HTERT RPE-1 (cell line): Measurements from ENCODE around the gene CABP4.

Source experiments
- in situ Hi-C: fragments of 300-500 bp; cut with MboI; formaldehyde crosslinking; loops from 4 replicates; pipeline ENCODE4 v1.14.3; 2020; ENCODE audit warnings: low sequenced_read_pairs

The CABP4 gene

DNA sequence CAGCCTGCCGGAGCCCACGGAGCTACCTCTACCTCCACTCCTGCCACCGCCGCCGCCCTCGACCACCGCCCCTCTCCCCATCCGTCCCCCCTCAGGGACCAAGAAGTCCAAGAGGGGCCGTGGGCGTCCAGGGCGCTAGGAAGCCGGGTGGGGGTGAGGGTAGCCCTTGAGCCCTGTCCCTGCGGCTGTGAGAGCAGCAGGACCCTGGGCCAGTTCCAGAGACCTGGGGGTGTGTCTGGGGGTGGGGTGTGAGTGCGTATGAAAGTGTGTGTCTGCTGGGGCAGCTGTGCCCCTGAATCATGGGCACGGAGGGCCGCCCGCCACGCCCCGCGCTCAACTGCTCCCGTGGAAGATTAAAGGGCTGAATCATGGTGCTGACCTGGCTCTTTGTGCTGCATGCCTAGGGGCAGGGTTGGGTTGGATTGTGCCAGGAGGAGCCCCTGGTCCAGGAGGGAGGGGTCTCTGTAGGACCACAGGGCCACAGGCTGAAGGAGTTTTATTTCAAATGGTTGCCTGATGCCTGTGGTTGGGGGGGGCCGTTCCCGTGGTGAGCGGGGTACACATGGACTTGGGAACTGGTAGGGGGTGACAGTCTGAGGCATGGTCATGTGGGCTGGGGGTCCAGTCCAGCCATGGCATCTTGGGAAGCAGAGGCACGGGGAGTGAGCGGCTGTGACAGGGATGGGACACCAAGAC, 20.0 kb upstream of the CABP4 start:
- in situ Hi-C loops: no loop called here

DNA sequence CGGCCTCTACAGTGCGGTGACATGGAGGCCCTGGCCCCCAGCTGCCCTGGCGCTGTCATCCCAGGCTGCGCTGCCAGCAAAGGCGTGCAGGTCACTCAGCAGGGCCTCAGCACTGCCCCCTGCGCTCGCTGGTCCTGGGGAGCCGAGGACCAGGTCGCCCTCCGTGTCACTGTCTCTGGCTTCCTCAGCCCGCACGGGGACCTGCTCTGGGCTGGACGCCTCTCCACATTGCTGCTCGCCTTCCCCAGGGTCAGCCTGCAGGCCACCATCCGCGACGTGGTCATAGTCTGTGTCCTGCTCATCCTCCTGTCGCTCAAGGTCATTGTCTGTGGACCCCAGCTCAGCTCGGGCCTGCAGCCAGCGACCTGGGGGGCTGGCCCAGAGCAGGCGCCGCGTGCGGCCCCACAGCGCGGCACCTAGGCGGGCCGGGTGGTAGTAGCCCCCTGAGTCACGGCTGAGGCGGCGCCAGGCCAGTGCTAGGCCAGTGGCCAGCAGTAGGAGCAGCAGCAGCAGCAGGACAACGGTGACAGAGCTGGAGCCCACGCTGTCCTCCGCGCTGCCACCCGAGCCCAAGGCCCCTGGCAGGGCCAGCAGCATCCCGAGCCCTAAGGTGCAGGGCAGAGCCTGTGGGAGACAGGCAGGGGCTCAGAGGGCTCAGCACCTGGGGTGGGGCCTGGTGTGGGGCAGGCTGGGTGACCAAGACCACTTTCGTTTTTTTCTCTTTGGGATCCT, 19.3 kb upstream of the CABP4 start:
- in situ Hi-C loops: no loop called here

DNA sequence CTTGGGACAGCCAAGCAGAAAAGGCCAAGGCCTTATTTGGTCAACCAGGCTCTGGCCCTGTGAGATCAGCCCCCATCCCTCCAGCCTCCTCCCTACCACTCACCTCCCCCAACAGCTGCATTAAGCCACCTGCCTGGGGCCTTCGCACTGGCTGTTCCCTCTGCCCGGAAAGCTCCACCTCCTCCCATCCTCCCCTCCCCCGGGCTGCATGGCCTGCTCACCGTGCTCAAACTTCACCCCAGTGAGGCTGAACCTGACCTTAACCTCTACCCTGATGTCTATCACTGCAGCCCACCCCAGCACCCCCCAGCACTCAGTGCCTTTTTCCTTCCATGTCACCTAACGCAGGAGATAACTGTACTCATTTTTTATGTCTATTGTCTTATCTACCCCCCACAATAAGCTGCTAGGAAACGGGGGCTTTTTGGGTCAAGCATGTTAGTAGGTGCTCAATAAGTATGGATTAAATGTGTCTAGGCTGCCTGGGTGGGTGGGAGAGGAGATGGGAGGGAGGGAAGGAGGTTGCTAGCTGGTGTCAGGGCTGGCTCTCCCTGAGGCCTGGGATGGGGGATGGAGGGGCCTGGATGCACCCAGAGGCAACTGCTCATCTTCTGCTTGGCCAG, 18.6 kb upstream of the CABP4 start:
- in situ Hi-C loops: no loop called here

DNA sequence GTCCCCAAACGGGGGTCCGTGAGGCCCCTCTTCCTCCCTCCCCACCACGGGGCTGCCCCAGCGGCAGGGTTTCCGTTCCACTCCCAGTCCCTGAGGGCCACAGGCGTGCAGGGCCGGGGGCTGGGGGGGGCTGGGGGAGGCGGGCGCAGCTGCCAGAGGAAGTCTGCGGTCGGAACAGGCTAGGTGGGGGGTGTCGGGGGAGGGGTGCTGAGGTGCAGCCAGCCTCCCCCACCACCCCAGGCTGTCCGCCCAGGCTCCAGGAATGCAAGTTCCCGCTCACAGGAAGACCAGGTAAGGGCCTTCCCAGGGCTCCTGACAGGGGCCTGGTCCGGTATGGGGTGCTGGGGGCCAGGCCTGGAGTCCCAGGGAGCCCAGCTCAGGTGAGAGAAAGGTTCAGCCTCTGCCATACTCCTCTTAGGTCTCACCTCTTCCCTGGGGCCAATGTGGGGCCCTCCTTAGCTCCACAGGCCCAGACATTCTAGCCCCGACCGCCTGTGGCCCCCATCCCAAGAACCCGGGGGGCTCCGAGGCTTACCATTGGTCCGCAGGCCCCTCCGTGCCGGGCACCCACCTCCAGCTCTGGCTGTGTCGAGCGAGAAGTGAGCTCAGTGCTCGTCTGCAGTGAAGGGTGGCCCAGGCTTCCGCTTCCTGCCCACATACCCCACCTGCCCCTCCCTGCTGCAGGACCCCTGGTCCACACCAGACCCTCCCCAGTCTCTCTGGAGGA, 17.9 kb upstream of the CABP4 start, which contains the start of gene PTPRCAP:
PTPRCAP (minus strand) TSS at position 601 of the 727 bp plus-strand sequence; CDS start at position 538, 63 bp downstream.
- in situ Hi-C loops: no loop called here

DNA sequence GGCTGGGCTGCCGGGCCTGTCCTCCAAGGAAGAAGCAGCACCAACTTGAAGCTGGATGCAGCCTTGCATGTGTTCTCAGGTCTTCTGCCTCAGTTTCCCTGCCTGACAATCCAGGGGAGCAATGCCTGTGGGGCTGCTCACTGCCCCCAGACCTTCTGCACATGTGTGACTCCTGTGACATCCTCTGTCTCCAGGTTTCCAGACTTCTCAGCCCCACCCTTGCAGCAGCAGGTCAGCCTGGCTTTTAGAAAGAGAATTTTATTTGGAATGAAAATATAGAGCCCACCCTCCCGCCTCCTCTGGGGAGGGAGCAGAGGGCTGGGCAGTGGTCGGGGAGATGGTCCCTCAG, 17.4 kb upstream of the CABP4 start:
- in situ Hi-C loops: no loop called here

DNA sequence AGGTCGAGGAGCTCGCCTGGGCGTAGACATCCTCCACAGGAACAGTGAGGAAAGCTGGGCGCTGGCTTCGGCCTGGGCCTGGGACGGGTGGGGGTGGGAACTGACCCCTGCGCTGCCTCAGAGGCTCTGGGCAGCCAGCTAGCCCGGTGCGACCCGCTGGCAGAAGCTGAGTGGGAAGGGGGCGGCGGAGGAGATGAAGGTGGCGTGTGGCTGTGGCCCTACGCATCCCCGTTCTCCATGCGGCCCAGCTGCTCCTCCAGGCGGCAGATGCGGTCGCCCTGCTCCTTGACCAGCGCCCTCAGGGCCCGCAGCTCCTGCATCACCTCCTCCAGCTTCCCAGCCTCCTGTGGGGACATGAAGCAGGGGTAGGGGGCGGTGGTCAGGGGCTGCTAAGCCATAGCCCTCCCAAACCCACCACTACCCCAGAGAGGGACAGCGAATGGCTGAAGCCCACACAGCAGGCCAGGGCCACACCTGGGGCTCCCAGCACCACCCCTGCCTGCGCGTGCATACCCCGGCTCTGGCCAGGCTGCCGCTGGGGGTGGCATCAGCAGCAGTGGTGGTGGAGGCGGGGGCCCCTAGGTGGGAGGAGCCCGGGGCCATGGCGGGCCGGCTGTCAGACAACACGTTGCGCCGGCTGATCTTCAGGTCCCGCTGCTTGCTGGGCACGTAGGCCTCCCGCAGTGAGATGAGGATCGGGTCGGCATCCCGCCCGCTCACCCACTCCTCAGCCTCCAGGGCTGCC, 16.8 kb upstream of the CABP4 start:
- in situ Hi-C loops: no loop called here

DNA sequence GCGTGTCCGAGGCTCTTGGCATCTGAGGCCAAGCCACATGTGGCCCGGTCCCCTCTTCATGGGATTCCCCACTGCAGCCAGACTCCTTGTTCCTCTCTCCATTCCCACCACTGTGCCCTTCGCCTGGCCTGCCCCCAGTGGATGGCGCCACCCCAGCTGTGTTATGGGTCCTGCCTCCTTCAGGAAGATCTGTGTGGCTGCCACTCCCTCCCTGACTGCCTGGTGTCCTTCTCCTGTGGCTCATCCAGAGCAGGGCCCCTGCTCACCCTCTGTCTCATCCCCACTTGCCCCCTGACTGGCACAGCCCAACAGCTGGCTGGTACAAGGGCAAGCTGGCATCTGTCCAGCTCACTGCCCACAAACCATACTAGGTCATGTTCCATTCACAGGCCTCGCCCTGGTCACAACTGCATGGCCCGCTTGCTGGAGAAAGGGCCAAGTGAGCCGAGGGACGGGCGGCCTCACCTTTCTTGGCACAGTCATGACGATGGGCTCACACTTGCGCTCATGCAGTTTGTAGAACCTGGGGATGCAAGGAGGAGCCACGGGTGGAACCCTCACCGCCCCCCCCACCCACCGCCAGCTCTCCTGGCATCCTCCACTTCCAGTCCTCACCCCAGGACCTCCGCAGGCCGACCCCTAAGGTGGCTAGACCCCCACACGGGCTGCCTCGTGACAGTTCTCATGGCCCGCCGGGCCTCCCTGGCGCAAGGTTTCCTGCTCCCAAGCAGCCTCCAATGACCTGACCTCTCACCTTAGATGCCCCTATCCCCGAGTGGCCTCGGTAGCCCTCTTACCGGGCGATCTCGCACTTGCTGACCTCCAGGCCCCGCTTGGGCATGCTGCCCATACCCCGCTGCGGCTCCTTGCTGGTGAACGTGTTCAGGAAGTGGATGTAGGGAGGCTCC, 15.6 kb upstream of the CABP4 start:
- in situ Hi-C loops: no loop called here

DNA sequence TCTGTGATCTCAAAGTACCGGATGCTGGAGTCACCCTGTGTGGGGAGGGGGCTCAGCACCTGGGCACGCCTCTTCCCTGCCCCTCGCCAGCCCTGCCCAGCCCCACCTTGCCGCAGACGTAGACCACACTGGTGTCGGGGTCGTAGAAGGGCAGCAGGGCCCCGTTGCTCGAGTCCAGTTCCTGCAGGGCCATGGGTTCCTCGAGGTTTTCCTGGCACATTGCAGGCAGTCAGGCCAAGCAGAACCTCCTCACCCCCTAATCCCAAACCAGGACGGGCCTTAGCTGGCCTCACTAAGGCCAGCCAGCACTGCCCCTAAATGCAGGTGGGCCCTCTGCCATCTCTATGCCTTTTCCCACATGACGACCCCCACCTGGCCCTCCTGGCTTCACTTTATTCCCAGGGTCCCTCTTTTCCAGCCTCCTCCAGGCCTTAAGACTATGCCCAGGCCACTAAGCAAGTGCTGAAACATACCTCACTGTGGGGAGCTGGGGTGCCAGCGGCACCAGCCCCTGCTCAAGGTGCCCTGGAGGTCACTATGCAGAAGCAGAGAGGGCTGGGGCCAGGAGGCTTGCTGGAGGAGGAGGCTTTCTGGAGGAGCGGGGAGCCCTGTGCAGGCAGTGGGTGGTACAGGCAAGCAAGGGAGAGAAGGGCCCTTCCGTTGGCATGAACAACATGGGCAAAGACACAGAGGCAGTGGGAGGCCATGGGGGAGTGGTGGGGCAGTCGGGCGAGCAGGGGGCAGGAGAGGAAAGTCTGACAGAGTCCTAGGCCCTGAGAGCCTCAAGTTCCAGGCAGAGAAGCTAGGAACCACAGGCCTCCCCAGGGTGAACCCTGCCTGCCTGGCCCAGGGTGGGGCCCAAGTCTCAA, 14.7 kb upstream of the CABP4 start:
- in situ Hi-C loops: no loop called here

DNA sequence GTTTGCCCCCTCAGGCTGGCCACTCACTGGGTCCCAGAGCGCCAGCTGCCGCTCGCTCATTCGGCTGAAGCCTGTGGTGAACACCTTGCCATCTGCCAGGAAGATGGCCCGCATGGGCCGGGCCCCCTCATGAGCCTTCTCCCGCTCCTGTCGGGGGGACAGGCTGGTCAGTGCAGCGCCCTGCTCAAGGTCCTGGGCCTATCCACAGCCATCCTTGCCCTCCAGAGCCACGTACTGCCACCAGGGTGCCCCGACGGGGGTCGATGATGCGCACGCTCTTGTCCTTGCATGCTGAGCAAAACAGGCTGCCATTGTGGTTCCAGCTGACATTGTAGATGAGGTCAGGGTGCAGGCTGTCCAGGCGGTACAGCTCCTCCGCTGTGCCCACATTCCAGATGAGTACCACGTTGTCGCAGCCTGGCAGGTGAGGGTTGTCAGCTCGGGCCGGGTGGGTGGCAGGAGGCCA, 14.0 kb upstream of the CABP4 start:
- in situ Hi-C loops: no loop called here

DNA sequence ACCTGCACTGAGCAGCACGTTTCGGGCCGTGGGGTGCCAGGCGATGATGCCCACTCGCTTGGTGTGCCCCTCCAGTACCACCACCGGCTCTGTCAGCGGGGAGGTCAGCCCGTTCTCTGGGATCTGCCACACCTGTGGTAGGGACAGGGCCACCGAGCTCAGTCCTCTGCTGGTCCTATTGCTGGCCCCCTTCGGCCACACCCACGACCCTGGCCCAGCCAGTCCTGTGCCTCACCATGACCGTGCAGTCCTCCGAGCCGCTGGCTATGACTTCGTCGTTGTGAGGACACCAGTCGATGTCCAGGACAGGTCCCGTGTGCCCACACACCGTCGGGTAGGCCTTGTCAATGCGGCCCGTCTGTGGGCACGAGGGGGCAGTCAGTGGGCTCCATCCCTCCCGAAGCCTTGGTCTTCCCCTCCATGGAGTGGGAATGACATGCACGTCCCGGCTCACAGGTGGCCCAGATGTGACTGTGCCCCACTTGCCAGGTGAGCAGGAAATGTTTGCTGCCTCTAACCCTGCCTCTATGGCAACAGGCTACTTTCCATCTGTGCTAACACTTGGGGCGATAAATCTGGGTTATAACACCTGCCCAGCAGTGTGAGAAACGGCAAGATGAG, 13.3 kb upstream of the CABP4 start:
- in situ Hi-C loops: no loop called here

DNA sequence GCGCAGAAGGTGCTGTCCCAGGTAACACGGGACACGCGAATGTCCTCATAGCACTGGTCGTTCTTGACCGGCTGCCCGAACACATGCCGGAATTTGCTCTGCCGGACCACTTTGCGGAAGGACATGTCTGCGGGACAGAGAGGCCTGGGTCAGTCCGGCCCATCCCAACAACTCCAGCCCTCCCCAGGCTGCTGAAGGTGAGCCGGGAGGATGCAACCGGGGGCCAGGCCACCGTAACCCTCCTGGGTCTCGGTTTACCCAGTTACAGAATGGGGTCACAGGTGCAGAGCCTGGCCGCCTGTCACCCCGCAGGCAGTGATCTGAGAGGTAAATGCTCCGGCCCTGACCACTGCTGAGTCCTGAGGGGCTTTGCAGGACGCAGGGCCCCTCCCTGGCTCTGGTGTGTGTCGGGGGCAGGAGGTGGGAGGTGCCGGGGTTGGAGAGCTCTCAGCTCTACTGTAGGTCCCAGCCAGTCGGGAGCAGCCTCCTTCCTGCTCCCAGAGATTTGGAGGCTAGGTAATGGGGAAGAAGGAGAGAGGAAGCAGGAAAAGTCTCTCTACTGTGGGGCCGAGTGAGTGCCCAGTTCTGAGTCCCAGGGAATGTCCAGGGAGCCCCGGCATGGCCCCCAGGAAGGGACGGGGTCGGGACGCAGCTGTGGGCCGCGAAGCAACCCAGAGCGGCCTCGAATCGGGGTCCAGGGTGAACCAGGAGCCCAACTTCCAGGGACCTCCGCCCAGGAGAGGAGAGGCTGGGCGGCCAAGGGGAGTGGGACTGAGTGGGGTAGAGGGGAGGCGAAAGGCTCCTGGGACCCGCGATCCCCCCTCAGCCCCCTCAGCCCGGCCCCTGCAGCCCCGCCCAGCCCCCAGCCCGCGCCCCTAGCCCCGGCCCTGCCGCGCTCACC, 12.4 kb upstream of the CABP4 start:
- in situ Hi-C loops: no loop called here

DNA sequence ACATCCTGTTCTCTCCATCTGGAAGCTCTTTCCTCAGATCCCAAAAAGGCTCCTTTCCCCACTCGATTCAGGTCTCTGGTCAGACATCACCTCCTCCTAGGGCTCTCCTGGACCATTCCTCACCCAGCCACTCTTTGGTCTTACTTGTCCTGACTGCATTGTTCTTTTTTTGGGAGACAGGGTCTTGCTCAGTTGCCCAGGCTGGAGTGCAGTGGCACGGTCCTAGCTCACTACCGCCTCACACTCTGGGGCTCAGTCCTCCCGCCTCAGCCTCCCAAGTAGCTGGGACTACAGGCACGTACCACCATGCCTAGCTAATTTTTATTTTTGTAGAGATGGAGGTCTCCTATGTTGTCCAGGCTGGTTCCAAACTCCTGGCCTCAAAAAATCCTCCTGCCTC, 9.6 kb upstream of the CABP4 start:
- in situ Hi-C loops: no loop called here

DNA sequence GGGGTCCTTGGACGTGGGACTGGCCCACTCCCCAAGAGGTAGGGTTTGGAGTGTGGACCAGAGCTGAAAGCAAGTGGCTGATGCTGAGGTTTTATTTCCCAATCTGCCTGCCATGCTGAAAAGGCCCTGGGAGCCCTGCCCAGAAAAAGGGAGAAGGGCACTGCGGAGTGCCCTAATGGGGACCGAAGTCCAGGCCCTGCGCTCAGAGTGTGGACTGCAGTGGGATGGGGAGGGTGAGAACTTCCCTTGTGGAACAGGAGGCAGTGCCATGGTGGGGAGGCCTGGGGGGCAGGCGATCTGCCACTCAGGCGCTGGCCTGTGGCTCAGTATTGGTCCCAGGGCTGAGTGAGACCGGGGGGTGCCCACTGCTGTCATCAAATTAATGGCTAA, 6.9 kb upstream of the CABP4 start:
- in situ Hi-C loops: no loop called here

DNA sequence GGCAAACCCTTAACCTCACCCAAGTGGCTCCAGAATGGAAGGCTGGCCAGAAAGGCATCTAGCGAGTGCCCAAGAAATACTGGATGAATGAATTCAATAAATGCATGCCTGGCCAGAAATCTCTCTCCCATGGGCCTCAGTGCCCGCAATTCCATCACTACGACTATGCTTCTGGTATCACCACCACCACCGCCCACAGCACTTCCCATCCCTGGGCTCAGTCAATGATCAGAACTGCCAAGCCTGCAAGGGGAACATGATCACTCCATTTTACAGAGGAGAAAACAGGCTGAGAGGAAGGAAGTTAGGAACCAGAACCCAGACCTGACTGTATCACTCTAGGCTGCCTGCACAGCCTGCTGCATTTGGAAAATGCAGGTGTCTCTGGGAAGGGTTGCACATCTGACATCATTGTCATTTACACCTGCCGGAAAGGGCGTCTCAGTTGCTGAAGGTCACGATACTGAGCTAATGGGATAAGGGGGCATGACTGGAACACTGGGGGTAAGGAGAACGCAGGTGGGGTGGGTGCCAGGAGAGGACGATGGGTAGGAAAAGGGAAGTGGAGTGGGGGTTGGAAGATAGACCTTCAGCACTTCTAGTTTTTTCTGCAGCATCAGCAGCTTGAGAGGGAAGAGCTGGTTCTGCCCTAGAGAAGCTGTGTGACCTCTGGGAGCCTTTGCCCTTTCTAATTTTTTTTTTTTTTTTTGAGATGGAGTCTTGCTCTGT, 5.9 kb upstream of the CABP4 start:
- in situ Hi-C loops: no loop called here

DNA sequence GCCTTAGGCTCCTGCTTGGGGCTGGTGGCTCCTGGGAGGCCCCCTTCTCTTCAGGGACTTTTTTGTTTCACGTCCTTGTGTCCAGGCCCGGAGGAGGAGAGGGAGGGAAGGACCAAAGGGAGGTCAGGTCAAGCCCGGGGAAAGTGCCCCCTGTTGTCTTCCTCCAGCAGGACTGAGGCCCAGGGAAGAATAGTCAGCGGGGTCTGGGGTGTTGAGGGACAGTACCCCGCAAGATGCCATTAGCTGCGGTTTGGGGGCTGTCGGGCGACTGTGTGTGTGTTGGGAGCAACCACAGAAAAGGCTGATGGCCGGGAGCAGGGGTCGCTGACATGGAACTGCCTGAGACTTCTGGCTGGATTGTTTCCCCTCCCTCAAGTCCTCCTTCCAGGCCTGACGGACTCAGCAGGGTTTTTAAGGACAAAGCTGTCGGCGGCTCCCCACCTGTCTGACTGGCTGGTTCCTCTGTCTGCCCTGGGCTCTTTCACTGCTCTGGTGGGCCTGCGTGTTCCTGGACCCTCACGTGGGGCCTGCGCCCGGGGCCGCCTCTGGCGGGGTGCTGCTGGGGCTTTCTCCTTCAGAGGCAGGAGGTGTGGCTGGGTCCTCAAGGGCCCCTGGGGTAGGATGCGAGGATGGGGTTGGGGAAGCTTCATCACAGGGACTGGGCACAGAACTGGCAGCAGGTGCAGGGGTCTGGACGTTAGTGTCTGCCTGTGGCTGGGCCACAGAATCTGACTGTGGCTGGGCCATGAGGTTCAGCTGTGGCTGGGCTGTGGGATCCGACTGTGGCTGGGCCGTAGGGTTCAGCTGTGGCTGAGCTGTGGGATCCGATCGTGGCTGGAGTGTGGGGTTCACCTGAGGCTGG, 4.1 kb upstream of the CABP4 start:
- in situ Hi-C loops: no loop called here

DNA sequence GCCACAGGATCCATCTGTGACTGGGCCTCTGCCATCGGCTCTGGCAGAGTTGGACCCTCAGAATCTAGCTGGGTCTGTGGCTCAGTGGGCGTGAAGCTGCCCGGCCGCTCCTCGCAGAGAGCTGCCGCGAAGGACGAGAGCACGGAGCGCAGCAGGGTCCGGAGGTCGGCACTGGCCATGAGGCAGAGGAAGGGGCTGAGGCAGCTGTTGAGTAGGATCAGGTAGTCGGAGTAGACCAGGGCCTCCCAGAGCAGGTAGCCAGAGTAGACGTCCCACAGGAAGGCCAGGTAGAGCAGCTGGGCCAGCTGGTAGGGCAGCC, 3.5 kb upstream of the CABP4 start:
- in situ Hi-C loops: no loop called here
